ENCODE results near the gene RFLNA.

RFLNA gene

GRCh38 chr12:124354400-124354799 lies 59.5 kb downstream of the RFLNA start:
- DNase-seq (ENCODE audit: low read depth in 1 of 2, low spot score in 1 of 2), result no peak

GRCh38 chr12:124356221-124356620 lies 61.3 kb downstream of the RFLNA start:
- no peak for DNase-seq (ENCODE audit: low read depth in 1 of 2, low spot score in 1 of 2)

GRCh38 chr12:124357616-124358015 lies 62.7 kb downstream of the RFLNA start:
- DNase-seq (ENCODE audit: low read depth in 1 of 2, low spot score in 1 of 2), result no peak

- DNase-seq (ENCODE audit: low read depth in 1 of 2, low spot score in 1 of 2), result no peak
Observed at GRCh38 chr12:124358572-124358971, 63.7 kb downstream of the RFLNA start.

GRCh38 chr12:124359671-124360581 lies 65.0 kb downstream of the RFLNA start:
- DNase-seq (ENCODE audit: low read depth in 1 of 2, low spot score in 1 of 2), result no peak

GRCh38 chr12:124361074-124361970 lies 66.4 kb downstream of the RFLNA start:
- DNase-seq (ENCODE audit: low read depth in 1 of 2, low spot score in 1 of 2), result no peak

- no peak for DNase-seq (ENCODE audit: low read depth in 1 of 2, low spot score in 1 of 2)
Observed at GRCh38 chr12:124361996-124362395, 67.1 kb downstream of the RFLNA start.

- DNase-seq (ENCODE audit: low read depth in 1 of 2, low spot score in 1 of 2), result no peak
Observed at GRCh38 chr12:124363353-124363965, 68.6 kb downstream of the RFLNA start.

GRCh38 chr12:124364543-124364942 lies 69.7 kb downstream of the RFLNA start:
- no peak for DNase-seq (ENCODE audit: low read depth in 1 of 2, low spot score in 1 of 2)

Data from stimulated activated CD4-positive, alpha-beta T cell treated with anti-CD3 and anti-CD28 coated beads, Interleukin-15, amount 100 ng/mL, for 1 hour (primary cell).